Right renal cortex interstitium (tissue), 3 donors: ENCODE results near the gene EIF4EBP2. TPM values are rescaled to one million over a fixed set of nuclear protein-coding genes. Genes with fewer than 3 reads are reported as not detected.

Experiments used
- DNase-seq, 3 donors: peaks; one replicate each; pipeline ENCODE4 v3.0.0-alpha.2; 2013; ENCODE audit warnings: low read depth in 3 of 3, low spot score in 2 of 3
- polyA plus RNA-seq, 3 donors: library from polyadenylated mRNA; unstranded; fragments of 120-200 nt; gene quantifications; one replicate each; pipeline ENCODE4 v1.2.1, GENCODE V29; 2013; ENCODE audit not compliant: insufficient read length in 3 of 3

Gene EIF4EBP2, protein sequence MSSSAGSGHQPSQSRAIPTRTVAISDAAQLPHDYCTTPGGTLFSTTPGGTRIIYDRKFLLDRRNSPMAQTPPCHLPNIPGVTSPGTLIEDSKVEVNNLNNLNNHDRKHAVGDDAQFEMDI
- polyA plus RNA-seq: 10 to 100 TPM; 81.9 to 88.8 (median 86.9) TPM

DNA sequence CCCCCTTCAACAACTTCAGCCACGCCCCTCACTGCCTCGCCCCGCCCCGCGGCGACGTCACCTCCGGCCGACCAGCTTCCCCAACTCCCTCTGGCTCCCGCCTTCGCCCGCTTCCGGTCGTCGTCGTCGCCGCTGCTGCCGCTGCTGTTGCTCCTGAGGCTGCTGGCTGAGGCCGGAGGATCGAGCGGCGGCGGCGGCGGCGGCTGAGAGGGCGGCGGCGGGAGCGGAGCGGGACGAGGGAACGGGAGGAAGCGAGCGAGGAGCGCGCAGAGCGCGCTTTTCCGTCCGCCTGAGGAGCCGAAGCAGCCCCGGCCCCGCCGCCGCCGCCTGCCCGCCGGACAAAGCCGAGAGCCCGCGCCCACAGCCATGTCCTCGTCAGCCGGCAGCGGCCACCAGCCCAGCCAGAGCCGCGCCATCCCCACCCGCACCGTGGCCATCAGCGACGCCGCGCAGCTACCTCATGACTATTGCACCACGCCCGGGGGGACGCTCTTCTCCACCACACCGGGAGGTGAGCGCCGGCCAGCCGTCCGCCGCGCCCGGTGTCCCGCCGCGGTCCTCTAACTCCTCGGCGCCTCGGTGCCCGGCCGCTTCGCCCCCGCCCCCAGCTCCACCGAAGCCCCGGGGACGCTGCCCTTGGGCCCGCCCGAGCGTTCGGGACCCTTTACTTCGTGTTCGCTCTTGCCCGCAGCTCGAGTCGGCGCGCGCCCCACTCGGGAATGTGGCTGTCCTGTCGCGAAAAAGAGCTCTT is at the start of gene EIF4EBP2:
EIF4EBP2 (plus strand) TSS at position 110 of the 751 bp plus-strand sequence; CDS start at position 367, 257 bp downstream.
- peak; percentile 89 to 92 (median 91) for DNase-seq

GRCh38 chr10:70354556-70354955 is 49.4 kb upstream of the EIF4EBP2 start:
- no peak for DNase-seq

GRCh38 chr10:70355051-70356021 is 48.6 kb upstream of the EIF4EBP2 start:
- no peak for DNase-seq

DNA sequence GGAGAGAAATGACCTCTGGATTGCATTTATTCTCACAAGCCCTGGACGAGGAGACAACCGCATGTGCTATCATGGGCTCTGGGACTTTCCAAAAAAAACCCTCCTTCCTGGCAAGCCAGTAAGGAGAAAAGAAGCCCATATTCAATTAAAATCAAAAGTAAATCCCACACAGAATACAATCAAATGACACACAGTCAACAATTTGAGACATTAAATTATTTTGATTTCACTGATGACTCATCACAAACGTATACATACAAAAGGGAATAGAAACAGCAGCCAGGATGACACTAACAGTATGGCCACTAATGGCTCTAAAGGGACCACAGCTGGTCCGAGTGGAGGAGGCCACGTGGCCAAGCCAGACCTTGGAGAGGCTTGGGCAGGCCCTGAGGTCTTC is 46.4 kb upstream of the EIF4EBP2 start:
- DNase-seq: no peak

DNA sequence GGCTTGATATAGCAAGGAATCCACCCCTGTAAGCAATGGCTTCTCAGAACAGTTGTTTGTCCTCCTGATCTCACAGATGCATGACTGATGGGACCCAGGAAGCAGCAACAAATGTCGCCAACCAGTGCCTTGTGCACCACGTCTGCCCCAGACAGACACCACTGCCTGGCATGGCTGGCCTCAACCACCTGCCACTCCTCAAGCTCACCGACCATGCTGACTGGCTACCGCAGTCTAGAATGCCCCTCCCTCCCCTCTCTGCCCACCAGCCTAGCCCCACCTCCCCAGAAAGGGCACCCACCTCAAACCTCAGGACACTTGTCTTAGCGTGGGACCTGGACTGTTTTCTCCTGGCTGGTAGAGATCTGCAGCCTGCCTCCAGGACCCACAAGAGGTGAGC is 45.5 kb upstream of the EIF4EBP2 start:
- no peak for DNase-seq

DNA sequence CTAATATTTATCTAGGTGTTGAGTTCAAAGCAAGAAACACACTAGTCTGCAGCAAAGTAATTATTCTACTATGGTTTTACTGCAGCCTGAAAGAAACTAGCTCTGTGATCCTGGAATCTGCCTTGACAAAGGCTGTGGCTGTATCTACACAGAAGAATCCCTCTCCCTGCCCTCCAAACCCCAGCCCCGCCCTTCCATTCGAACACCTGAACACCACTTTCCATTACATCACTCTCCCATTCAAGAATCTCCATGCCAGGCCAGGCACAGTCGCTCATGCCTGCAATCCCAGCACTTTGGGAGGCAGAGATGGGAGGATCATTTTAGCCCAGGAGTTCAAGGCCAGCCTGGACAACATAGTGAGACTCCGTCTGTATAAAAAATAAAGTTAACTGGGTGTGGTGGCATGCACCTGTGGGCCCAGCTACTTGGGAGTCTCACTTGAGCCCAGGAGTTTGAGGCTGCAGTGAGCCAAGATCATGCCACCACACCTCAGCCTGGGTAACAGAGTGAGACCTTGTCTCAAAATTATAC is 44.9 kb upstream of the EIF4EBP2 start:
- no peak for DNase-seq

GRCh38 chr10:70360215-70360614 is 43.7 kb upstream of the EIF4EBP2 start:
- DNase-seq: no peak

- no peak for DNase-seq
Measured at GRCh38 chr10:70362328-70362727, 41.6 kb upstream of the EIF4EBP2 start.

DNA sequence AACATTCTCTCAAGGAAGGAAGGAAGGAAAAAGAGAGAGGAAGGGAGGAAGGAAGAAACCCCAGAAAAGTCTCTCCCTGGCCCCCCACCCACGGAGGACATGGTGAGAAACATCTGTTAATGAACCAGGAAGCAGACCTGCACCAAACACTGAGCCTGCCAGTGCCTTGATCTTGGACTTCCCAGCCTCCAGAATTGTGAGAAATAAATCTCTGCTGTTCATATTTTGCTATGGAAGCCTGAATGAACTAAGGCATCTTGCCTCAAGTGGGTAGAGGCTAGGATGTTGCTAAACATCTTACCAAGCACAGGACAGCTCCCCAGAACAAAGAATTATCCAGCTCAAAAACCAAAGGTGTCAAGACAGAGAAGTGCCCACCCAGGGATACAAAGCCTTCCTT is 40.7 kb upstream of the EIF4EBP2 start:
- DNase-seq: no peak

- peak in 2 of 3 donors; percentile 70 to 82 for DNase-seq
Measured at GRCh38 chr10:70363971-70364771, 39.8 kb upstream of the EIF4EBP2 start.

DNA sequence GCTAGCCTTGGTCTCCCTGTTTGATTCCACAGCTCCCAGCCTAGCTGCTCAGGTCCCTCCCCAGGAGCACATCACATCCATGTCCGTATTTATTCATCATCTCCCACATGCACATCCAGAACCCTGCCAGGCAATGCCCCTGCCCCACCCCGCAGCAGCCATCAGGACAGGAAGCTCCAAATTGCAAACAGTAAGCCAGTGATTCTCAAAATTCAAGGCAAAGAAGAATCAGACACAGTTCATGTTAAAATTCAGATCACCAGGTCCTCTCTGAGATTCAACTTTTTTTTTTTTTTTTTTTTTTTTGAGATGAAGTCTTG is 39.2 kb upstream of the EIF4EBP2 start:
- no peak for DNase-seq

GRCh38 chr10:70367195-70367796 is 36.6 kb upstream of the EIF4EBP2 start:
- no peak for DNase-seq

DNA sequence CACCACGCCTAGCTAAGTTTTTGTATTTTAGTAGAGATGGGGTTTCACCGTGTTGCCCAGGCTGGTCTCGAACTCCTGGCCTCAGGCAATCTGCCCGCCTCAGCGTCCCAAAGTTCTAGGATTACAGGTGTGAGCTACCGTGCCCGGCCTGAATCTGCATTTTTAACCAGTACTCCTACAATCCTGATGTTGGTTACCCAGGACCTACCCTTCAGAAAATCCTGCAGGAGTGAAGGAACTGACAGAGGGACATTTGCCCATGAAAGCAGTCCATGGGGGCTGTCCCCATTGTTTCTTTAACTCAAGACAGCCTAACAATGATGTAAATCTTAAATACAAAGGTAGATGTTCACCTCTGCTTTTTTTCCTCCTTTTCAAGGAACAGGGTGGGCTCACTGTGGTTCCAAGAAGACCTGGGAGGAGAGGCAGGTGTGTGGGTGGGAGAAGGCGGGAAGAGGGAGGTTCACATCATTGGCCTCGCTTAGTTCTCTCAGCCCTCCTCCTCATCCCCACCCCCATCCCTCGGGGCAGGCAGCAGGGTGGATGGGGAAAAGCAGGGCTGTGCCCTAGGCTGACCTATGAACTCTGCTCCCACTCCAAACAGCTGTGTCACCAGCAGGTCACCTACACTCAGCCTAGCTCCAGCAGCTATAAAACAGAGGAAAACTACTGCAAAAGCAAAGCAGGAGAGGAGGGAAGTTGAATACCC is 35.0 kb upstream of the EIF4EBP2 start:
- no peak for DNase-seq

GRCh38 chr10:70369498-70370018 is 34.4 kb upstream of the EIF4EBP2 start:
- DNase-seq: no peak

GRCh38 chr10:70370766-70371165 is 33.2 kb upstream of the EIF4EBP2 start:
- no peak for DNase-seq

- no peak for DNase-seq
Measured at GRCh38 chr10:70371846-70372245, 32.1 kb upstream of the EIF4EBP2 start.

DNA sequence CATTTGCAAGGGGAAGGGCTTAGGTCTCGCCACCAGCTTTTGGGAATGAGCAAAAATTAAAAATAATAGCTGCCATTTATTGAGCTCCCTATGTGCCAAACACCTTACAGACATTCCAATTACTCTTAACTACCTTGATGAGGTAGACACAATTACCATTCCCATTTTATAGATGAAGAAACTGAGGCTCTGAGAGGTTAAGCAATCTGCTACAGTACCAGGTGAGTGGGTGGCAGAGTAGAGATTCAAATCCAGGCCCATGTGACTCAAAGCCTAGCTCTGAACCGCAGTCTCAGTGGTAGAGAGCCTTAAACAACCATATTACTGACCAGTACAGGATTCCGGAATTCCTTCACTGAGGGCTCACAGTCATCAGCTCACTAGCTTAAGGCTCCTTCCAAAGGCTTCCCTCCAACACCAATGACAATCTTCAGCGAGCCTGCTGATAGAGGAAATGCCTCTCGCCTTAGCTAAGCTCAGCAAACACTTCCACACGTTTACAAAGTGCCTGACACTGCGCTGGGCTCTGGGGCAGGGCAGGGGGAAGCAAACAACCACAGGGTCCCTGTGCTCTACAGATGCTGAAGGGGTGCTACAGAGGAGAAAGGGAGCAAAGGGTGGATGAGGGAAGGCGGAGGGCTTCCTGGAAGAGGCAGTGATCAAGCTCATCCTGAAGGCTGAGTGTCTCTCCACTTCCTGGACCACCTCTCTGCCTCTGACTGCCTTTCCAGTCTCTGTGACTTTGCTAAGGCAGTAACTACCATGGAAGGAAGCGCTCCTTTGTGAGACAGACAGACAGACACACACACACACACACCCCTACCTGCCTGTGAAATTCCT is 28.9 kb upstream of the EIF4EBP2 start:
- no peak for DNase-seq
